Measurements from ENCODE around the gene BOLA2B.

Gene BOLA2B

DNA sequence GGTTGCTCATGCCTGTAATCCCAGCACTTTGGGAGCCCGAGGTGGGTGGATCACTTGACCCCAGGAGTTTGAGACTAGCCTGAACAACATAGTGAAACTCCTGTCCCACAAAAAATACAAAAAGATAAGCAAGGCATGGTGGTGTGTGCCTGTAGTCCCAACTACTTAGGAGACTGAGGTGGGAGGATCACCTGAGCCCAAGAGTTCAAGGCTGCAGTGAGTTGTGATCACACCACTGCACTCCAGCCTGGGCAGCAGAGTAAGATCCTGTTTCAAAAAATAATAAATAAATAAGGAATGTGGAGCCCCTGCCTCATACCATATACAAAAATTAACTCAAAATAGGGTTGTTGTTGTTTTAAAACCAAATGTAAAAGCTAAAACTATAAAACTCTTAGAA lies 36.3 kb downstream of the BOLA2B start:
- Histone ChIP-seq H3K4me2 (ENCODE audit: low read length) (no peak overlapping the region), H3K9ac (no peak overlapping the region), H3K27me3 (ENCODE audit: control insufficient read depth, insufficient read depth, low read length) (no peaks in the 10 kb centered on the region), H3K9me3 (ENCODE audit: control insufficient read depth, low read length) (no peaks in the 10 kb centered on the region), H2AFZ (no peak overlapping the region), H3K27ac (no peak overlapping the region), H3K4me1 (no peaks in the 10 kb centered on the region), H3K79me2 (no peaks in the 10 kb centered on the region), H3K36me3 (ENCODE audit: control insufficient read depth, insufficient read depth, low read length) (no peaks in the 10 kb centered on the region), H3K4me3 (ENCODE audit: low read depth, low read length) (no peak overlapping the region)
- TF ChIP-seq, protein P1, sequence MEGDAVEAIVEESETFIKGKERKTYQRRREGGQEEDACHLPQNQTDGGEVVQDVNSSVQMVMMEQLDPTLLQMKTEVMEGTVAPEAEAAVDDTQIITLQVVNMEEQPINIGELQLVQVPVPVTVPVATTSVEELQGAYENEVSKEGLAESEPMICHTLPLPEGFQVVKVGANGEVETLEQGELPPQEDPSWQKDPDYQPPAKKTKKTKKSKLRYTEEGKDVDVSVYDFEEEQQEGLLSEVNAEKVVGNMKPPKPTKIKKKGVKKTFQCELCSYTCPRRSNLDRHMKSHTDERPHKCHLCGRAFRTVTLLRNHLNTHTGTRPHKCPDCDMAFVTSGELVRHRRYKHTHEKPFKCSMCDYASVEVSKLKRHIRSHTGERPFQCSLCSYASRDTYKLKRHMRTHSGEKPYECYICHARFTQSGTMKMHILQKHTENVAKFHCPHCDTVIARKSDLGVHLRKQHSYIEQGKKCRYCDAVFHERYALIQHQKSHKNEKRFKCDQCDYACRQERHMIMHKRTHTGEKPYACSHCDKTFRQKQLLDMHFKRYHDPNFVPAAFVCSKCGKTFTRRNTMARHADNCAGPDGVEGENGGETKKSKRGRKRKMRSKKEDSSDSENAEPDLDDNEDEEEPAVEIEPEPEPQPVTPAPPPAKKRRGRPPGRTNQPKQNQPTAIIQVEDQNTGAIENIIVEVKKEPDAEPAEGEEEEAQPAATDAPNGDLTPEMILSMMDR (IDR thresholded peaks at IDR 0.05): no peak

DNA sequence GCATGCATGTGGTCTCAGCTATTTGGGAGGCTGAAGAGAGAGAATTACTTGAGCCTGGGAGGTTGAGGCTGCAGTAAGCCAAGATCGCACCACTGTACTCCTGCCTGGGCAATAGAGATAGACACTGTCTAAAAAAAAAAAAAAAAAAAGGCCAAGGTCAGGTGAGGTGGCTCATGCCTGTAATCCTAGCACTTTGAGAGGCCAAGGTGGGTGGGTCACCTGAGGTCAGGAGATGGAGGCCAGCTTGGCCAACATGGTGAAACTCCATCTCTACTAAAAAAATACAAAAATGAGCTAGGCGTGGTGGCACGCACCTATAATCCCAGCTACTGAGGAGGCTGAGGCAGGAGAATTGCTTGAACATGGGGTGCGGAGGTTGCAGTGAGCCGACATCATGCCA lies 38.3 kb downstream of the BOLA2B start:
- H3K9me3 ChIP-seq (ENCODE audit: control insufficient read depth, low read length): no peaks in the 10 kb centered on the region
- no peak overlapping the region for H3K4me3 ChIP-seq (ENCODE audit: low read depth, low read length)
- H3K36me3 ChIP-seq (ENCODE audit: control insufficient read depth, insufficient read depth, low read length): no peaks in the 10 kb centered on the region
- H2AFZ ChIP-seq: no peak overlapping the region
- H3K79me2 ChIP-seq: no peaks in the 10 kb centered on the region
- H3K27ac ChIP-seq: no peak overlapping the region
- H3K27me3 ChIP-seq (ENCODE audit: control insufficient read depth, insufficient read depth, low read length): no peaks in the 10 kb centered on the region
- H3K9ac ChIP-seq: no peak overlapping the region
- H3K4me2 ChIP-seq (ENCODE audit: low read length): no peak overlapping the region
- no peaks in the 10 kb centered on the region for H3K4me1 ChIP-seq
- TF ChIP-seq, protein P1 (IDR thresholded peaks at IDR 0.05): no peak

DNA sequence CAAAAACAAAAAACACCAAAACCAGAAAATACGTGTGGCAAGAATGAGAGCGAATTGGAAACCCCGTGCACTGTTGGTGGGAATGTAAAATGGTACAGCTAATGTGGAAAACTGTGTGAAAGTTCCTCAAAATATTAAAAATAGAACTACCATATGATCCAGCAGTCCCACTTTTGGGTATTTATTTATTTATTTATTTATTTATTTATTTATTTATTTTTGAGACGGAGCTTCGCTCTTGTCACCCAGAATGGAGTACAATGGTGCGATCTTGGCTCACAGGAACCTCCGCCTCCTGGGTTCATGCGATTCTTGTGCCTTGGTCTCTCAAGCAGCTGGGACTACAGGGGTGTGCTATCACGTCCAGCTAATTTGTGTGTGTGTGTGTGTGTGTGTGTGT lies 40.9 kb downstream of the BOLA2B start:
- Histone ChIP-seq H3K79me2 (no peaks in the 10 kb centered on the region), H3K4me1 (no peaks in the 10 kb centered on the region), H3K36me3 (ENCODE audit: control insufficient read depth, insufficient read depth, low read length) (no peaks in the 10 kb centered on the region), H2AFZ (no peak overlapping the region), H3K9me3 (ENCODE audit: control insufficient read depth, low read length) (no peaks in the 10 kb centered on the region), H3K4me3 (ENCODE audit: low read depth, low read length) (no peak overlapping the region), H3K4me2 (ENCODE audit: low read length) (no peak overlapping the region), H3K27me3 (ENCODE audit: control insufficient read depth, insufficient read depth, low read length) (no peaks in the 10 kb centered on the region), H3K9ac (no peak overlapping the region), H3K27ac (no peak overlapping the region)
- TF ChIP-seq, protein P1 (IDR thresholded peaks at IDR 0.05): no peak

- Histone ChIP-seq H3K36me3 (ENCODE audit: control insufficient read depth, insufficient read depth, low read length) (no peaks in the 10 kb centered on the region), H3K27ac (no peak overlapping the region), H3K27me3 (ENCODE audit: control insufficient read depth, insufficient read depth, low read length) (no peaks in the 10 kb centered on the region), H3K9me3 (ENCODE audit: control insufficient read depth, low read length) (no peaks in the 10 kb centered on the region), H3K4me2 (ENCODE audit: low read length) (no peak overlapping the region), H3K9ac (no peak overlapping the region), H3K4me1 (no peaks in the 10 kb centered on the region), H2AFZ (no peak overlapping the region), H3K79me2 (no peaks in the 10 kb centered on the region), H3K4me3 (ENCODE audit: low read depth, low read length) (no peak overlapping the region)
- TF ChIP-seq, protein P1 (IDR thresholded peaks at IDR 0.05): no peak
These were observed 42.4 kb downstream of the BOLA2B start for GRCh38 chr16:30151091-30151490.

- Histone ChIP-seq H3K27ac (no peak overlapping the region), H3K4me2 (ENCODE audit: low read length) (no peak overlapping the region)
- TF ChIP-seq, protein P1 (IDR thresholded peaks at IDR 0.05): no peak
These were observed 44.1 kb downstream of the BOLA2B start for GRCh38 chr16:30149250-30149930.

More at GRCh38 chr16:30149250-30149930, 44.1 kb downstream of the BOLA2B start:
- Histone ChIP-seq H3K27me3 (ENCODE audit: control insufficient read depth, insufficient read depth, low read length) (no peaks in the 10 kb centered on the region), H3K9ac (no peak overlapping the region), H2AFZ (no peak overlapping the region), H3K79me2 (no peaks in the 10 kb centered on the region), H3K4me1 (no peaks in the 10 kb centered on the region), H3K9me3 (ENCODE audit: control insufficient read depth, low read length) (no peaks in the 10 kb centered on the region), H3K4me3 (ENCODE audit: low read depth, low read length) (no peak overlapping the region), H3K36me3 (ENCODE audit: control insufficient read depth, insufficient read depth, low read length) (no peaks in the 10 kb centered on the region)
